Activated T-cell treated with anti-CD3 and anti-CD28 coated beads for 48 hours (primary cell): ENCODE data around the gene SSBP2.
A peak's percentile ranks its signal among the peaks of the same experiment; 100 is the strongest.
"Not testable (repeated sequence)": the region's sequence is repeated elsewhere in the genome, so short reads cannot be mapped to it uniquely, and the experiment has no call there.

Experiments used
- DNase-seq: peaks from one replicate; pipeline ENCODE4 v3.0.0-alpha.2; 2020; ENCODE audit warnings: low read depth

The SSBP2 gene

GRCh38 chr5:81530919-81531318 lies 220.0 kb downstream of the SSBP2 start:
- no peak for DNase-seq

GRCh38 chr5:81525690-81526089 lies 225.2 kb downstream of the SSBP2 start:
- DNase-seq: no peak

- DNase-seq: no peak
These were observed 226.9 kb downstream of the SSBP2 start for GRCh38 chr5:81524015-81524414.

- DNase-seq: no peak
These were observed 228.3 kb downstream of the SSBP2 start for GRCh38 chr5:81522571-81522970.

- DNase-seq: no peak
These were observed 230.1 kb downstream of the SSBP2 start for GRCh38 chr5:81520769-81521168.

GRCh38 chr5:81519217-81519905 lies 231.5 kb downstream of the SSBP2 start:
- no peak for DNase-seq

GRCh38 chr5:81517462-81517861 lies 233.4 kb downstream of the SSBP2 start:
- no peak for DNase-seq

GRCh38 chr5:81516091-81516490 lies 234.8 kb downstream of the SSBP2 start:
- no peak for DNase-seq

GRCh38 chr5:81513982-81514381 lies 236.9 kb downstream of the SSBP2 start:
- DNase-seq: no peak

GRCh38 chr5:81513473-81513872 lies 237.4 kb downstream of the SSBP2 start:
- no peak for DNase-seq

GRCh38 chr5:81506900-81507588 lies 243.9 kb downstream of the SSBP2 start:
- peak; percentile 7 for DNase-seq

- DNase-seq: no peak
These were observed 244.5 kb downstream of the SSBP2 start for GRCh38 chr5:81506378-81506777.

- no peak for DNase-seq
These were observed 245.2 kb downstream of the SSBP2 start for GRCh38 chr5:81505672-81506071.

GRCh38 chr5:81503602-81504001 lies 247.3 kb downstream of the SSBP2 start:
- DNase-seq: not testable (repeated sequence)

- DNase-seq: no peak
These were observed 255.6 kb downstream of the SSBP2 start for GRCh38 chr5:81495286-81495685.

GRCh38 chr5:81488862-81489261 lies 262.0 kb downstream of the SSBP2 start:
- no peak for DNase-seq

GRCh38 chr5:81486711-81487110 lies 264.2 kb downstream of the SSBP2 start:
- no peak for DNase-seq

- DNase-seq: no peak
These were observed 268.3 kb downstream of the SSBP2 start for GRCh38 chr5:81482595-81482994.

GRCh38 chr5:81473395-81473794 lies 277.5 kb downstream of the SSBP2 start:
- DNase-seq: not testable (repeated sequence)

GRCh38 chr5:81469676-81470075 lies 281.2 kb downstream of the SSBP2 start:
- no peak for DNase-seq

- DNase-seq: no peak
These were observed 300.0 kb downstream of the SSBP2 start for GRCh38 chr5:81450940-81451339.

GRCh38 chr5:81435023-81435422 lies 315.9 kb downstream of the SSBP2 start:
- DNase-seq: no peak

GRCh38 chr5:81429985-81430384 lies 320.9 kb downstream of the SSBP2 start:
- no peak for DNase-seq

- no peak for DNase-seq
These were observed 321.5 kb downstream of the SSBP2 start for GRCh38 chr5:81429363-81429762.
